ENCODE measurements around the gene ZFHX3. TPM values are rescaled to one million over a fixed set of nuclear protein-coding genes. Genes with fewer than 3 reads are reported as not detected.

The ZFHX3 gene
- total and polyA plus RNA-seq, 9 of the 15 experiments (the other 6 are each of a cell fraction or from before 2014, with no cell fraction given) = 0.01 to 0.23 (median 0.06) TPM; not detected in 4

DNA sequence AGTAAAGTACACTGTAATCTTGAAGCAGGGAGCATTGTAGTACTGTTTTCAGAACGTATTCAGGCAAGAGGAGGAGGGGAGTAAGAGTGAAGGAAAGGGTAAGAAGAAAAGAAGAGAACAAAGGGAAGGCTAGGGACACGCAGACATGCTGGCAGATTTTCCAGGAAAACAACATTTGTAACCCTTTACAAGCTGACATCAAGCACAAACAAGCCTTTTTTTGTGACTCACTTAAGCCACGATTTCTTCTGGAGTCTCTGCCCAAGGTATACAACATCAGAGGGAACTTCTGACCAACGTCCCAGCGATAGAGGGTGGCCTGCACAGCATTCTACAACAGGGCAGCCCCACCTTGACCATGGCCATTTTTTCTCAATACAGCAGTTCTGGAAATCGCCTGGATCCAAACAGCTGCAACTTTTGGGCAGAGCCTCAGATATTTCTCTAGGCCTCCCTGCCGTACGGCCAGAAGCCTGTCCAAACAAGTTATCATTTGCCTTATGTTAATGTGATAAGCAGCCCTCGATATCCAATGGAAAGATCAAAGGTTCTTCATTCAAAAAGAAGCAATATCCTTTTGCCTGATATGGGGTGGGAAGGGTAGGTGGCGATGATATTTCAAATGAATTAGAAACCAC, 247.3 kb downstream of the ZFHX3 start:
- CTCF ChIA-PET (ENCODE audit: low intra/inter-chr PET ratio) = no interaction called here
- H3K79me2 ChIP-seq (ENCODE audit: control insufficient read depth, insufficient read depth, low read length) = no peaks in the 10 kb centered on the region
- in situ Hi-C loops (cut with MboI) = no loop called here
- no peaks in the 10 kb centered on the region for H3K9me3 ChIP-seq (replicated peaks; ENCODE audit: control insufficient read depth, insufficient read depth, low read depth, low read length)
- no peak overlapping the region for H3K27ac ChIP-seq (ENCODE audit: extremely low read depth, low read depth, low read length)
- no peaks in the 10 kb centered on the region for H3K36me3 ChIP-seq (ENCODE audit: control insufficient read depth, insufficient read depth, low read length)
- 11% methylated on average over 10 of the region's 10 CpGs for whole genome bisulfite sequencing (ENCODE audit: insufficient coverage, low coverage, missing lambda C conversion rate)
- intact Hi-C loops (cut with micrococcal nuclease) = no loop called here
- no peak overlapping the region for H3K9ac ChIP-seq (ENCODE audit: insufficient read depth in 1 of 2, low read depth in 2 of 2, low read length in 2 of 2)
- no peak overlapping the region for H3K4me2 ChIP-seq (ENCODE audit: insufficient read depth, low read length)
- ATAC-seq (no peak), FAIRE-seq (no peak), DNase-seq (ENCODE audit: extremely low read depth in 1 of 4, low spot score in 3 of 4) (no peak)
- no peak overlapping the region for H2AFZ ChIP-seq (ENCODE audit: low read depth, low read length)
- H3K9me1 ChIP-seq (ENCODE audit: control insufficient read depth, insufficient read depth, low read length) = no peaks in the 10 kb centered on the region
- POLR2A ChIA-PET = interaction anchor here (0.5 to 1.3 kb wide), 4 partner anchors 9 to 1081 kb away, joined by 3 to 5 read pairs (median 3); no protein-coding TSS in a partner anchor
- H3K4me1 ChIP-seq (replicated peaks in 1 of 2; ENCODE audit: control insufficient read depth in 2 of 2, insufficient read depth in 2 of 2, low read length in 2 of 2) = no peaks in the 10 kb centered on the region; a peak in 1 of 5 replicates
- no TSS peak for BruUV-seq (replicated peaks)
- TF ChIP-seq ZFP1 (CRISPR knock-in tag; IDR thresholded peaks at IDR 0.05) (no peak), NUFIP1 (IDR thresholded peaks at IDR 0.05; ENCODE audit: partially characterized antibody) (no peak), NR4A1 (CRISPR knock-in tag; IDR thresholded peaks at IDR 0.05) (no peak), NR4A1 (tag; IDR thresholded peaks at IDR 0.05) (no peak), CC2D1A (IDR thresholded peaks at IDR 0.05) (no peak), ILK (tag; IDR thresholded peaks at IDR 0.05; ENCODE audit: borderline replicate concordance, low read depth) (no peak), MCM7 (IDR thresholded peaks at IDR 0.05) (no peak), CHD4 (IDR thresholded peaks at IDR 0.05; ENCODE audit: insufficient read depth, insufficient replicate concordance, low read depth, low read length, poor library complexity, severe bottlenecking) (no peak)
- TF ChIP-seq, protein P1, sequence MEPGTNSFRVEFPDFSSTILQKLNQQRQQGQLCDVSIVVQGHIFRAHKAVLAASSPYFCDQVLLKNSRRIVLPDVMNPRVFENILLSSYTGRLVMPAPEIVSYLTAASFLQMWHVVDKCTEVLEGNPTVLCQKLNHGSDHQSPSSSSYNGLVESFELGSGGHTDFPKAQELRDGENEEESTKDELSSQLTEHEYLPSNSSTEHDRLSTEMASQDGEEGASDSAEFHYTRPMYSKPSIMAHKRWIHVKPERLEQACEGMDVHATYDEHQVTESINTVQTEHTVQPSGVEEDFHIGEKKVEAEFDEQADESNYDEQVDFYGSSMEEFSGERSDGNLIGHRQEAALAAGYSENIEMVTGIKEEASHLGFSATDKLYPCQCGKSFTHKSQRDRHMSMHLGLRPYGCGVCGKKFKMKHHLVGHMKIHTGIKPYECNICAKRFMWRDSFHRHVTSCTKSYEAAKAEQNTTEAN (CRISPR knock-in tag; IDR thresholded peaks at IDR 0.05) = no peak
- H4K20me1 ChIP-seq (replicated peaks; ENCODE audit: control insufficient read depth, insufficient read depth, low read length) = no peaks in the 10 kb centered on the region
- no peak overlapping the region for H3K4me3 ChIP-seq
- H3K27me3 ChIP-seq (ENCODE audit: control insufficient read depth in 2 of 2, insufficient read depth in 2 of 2, low read length in 2 of 2) = peaks cover 0 to 18% of the 10 kb centered on the region in 2 experiments; a peak in 2 of 5 replicates

Measured in K562 (cell line).